GM12872 (cell line): ENCODE data around the gene C8G.

Source experiments
- CTCF ChIP-seq: IDR thresholded peaks from 3 replicates; pipeline ENCODE4 v1.5.1; 2011; ENCODE audit warnings: low read depth, mild to moderate bottlenecking, low read length, moderate library complexity; ENCODE audit not compliant: insufficient read depth

The C8G gene

GRCh38 chr9:136928591-136928990, 16.5 kb upstream of the C8G start:
- no peak for TF ChIP-seq CTCF

GRCh38 chr9:136930014-136930413, 15.0 kb upstream of the C8G start:
- no peak for TF ChIP-seq CTCF

GRCh38 chr9:136931611-136932130, 13.4 kb upstream of the C8G start:
- no peak for TF ChIP-seq CTCF

GRCh38 chr9:136934277-136934676, 10.8 kb upstream of the C8G start:
- no peak for TF ChIP-seq CTCF

- no peak for TF ChIP-seq CTCF
These were observed 9.4 kb upstream of the C8G start for GRCh38 chr9:136935651-136936050.

GRCh38 chr9:136936645-136937170, 8.3 kb upstream of the C8G start:
- TF ChIP-seq CTCF: no peak

- TF ChIP-seq CTCF: no peak
These were observed 7.6 kb upstream of the C8G start for GRCh38 chr9:136937186-136938001.
